Measurements from ENCODE around the gene C10orf143. TPM values are rescaled to one million over a fixed set of nuclear protein-coding genes. Genes with fewer than 3 reads are reported as not detected.

Gene C10orf143
- total and polyA plus RNA-seq, 2 of the 4 experiments (the other 2 are of a cell fraction), result 0.36 to 0.60 TPM

DNA sequence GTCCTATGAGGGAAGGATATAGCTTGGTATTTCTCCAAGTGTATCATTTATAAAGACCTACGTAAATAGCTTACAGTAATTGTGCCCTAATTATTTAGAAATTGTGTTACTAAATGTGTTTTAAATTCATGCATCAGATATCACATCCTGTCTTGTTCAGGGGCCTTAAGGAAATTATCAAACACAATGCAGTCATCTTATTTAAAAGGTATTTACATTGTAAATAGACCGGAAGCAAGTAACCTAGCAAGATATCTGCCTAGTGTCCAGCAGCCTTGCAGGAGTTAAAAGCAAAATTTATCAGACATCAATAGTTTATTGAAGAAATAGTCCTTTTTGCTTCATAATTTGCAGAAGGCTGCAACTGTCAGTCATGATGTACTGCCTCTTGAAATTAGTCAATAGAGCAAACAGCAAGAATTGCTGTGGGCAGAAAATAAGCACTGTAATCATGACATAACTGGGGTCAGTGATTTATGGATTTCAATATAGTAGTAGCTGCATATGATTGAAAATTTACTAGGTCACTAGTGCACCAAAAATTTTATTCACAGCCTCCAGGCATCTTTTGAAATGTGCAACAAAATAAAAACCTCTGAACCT is 48.7 kb upstream of the C10orf143 start:
- Histone ChIP-seq H3K36me3 (ENCODE audit: control insufficient read depth, insufficient read depth, low read length) (peaks cover 19% of the 10 kb centered on the region), H2BK20ac (ENCODE audit: low read depth, low read length) (no peak overlapping the region), H3K4me3 (ENCODE audit: insufficient read depth, low read depth, low read length) (no peak overlapping the region), H3K27ac (ENCODE audit: insufficient read depth, low read length) (no peak overlapping the region), H2BK15ac (ENCODE audit: low read depth, low read length) (no peak overlapping the region), H3K4ac (ENCODE audit: low read depth, low read length) (no peak overlapping the region), H4K8ac (ENCODE audit: low read depth in 2 of 2, low read length in 2 of 2) (no peak overlapping the region), H3K23ac (ENCODE audit: low read depth, low read length) (no peak overlapping the region), H4K5ac (ENCODE audit: low read depth, low read length) (no peak overlapping the region), H3K4me1 (ENCODE audit: control insufficient read depth, insufficient read depth, low read length) (no peaks in the 10 kb centered on the region), H4K20me1 (ENCODE audit: insufficient read depth, low read length) (peaks cover 29% of the 10 kb centered on the region), H3K4me2 (ENCODE audit: low read depth, low read length) (no peak overlapping the region), H2BK5ac (ENCODE audit: low read depth, low read length, poor library complexity, severe bottlenecking) (no peak overlapping the region), H2BK120ac (ENCODE audit: low read depth, low read length) (no peak overlapping the region), H3K18ac (ENCODE audit: low read depth, low read length) (no peak overlapping the region), H3K79me1 (ENCODE audit: low read depth in 1 of 2, low read length in 2 of 2) (peaks cover 21 to 46% of the 10 kb centered on the region in 2 experiments), H4K91ac (ENCODE audit: insufficient read depth, low read depth, low read length) (no peak overlapping the region), H2AK9ac (replicated peaks; ENCODE audit: low read depth, low read length, poor library complexity) (no peak overlapping the region), H3K56ac (ENCODE audit: extremely low read depth, insufficient read depth, low read length) (no peak overlapping the region), H2AK5ac (ENCODE audit: low read depth, low read length) (no peak overlapping the region), H3K27me3 (ENCODE audit: control insufficient read depth, insufficient read depth, low read length) (no peaks in the 10 kb centered on the region), H3K9ac (ENCODE audit: low read depth, low read length) (no peak overlapping the region), H3K9me3 (ENCODE audit: control insufficient read depth, insufficient read depth, low read length) (no peaks in the 10 kb centered on the region), H3K14ac (replicated peaks; ENCODE audit: low read depth, low read length) (no peak overlapping the region), H2AFZ (replicated peaks; ENCODE audit: low read length, poor library complexity) (no peak overlapping the region), H3K9me1 (ENCODE audit: insufficient read depth, low read length) (peaks cover 5% of the 10 kb centered on the region; the same call in 1 of the 2 replicates)
- no CpG with 5 or more reads among the region's 2 CpGs for WGBS, 2 experiments (ENCODE audit: extremely low coverage in 2 of 2, insufficient read length in 1 of 2)
- DNase-seq (no peak), ATAC-seq (ENCODE audit: low read depth) (no peak)
- in situ Hi-C loops (cut with MboI; ENCODE audit: low sequenced_read_pairs) (no loop called here), dilution Hi-C loops (cut with HindIII; ENCODE audit: low sequenced_read_pairs, unreplicated experiment) (no loop called here), intact Hi-C loops (cut with micrococcal nuclease) (no loop called here)
- ChIA-PET CTCF (interaction anchor here (0.6 to 0.9 kb wide), 3 partner anchors 21 to 895 kb away, joined by 3 read pairs; partner anchors contain the start of gene C10orf143), POLR2A (ENCODE audit: unreplicated experiment) (no interaction called here)
- TF ChIP-seq MXI1 (IDR thresholded peaks at IDR 0.05; ENCODE audit: borderline replicate concordance, low read depth, low read length) (no peak), SMC3 (IDR thresholded peaks at IDR 0.05; ENCODE audit: low read depth, low read length) (no peak), RAD21 (IDR thresholded peaks at IDR 0.05; ENCODE audit: low read length) (no peak), CHD1 (IDR thresholded peaks at IDR 0.05; ENCODE audit: low read depth, low read length) (no peak), POLR2A (IDR thresholded peaks at IDR 0.05; ENCODE audit: low read depth, low read length) (no peak)
- no TSS peak for BruUV-seq (replicated peaks)
